GM19240 (cell line): Measurements from ENCODE around the gene WFDC5.

Source experiments
- DNase-seq: peaks from one replicate; pipeline ENCODE4 v3.0.0; 2011; ENCODE audit warnings: low spot score; ENCODE audit not compliant: insufficient read length

Gene WFDC5

DNA sequence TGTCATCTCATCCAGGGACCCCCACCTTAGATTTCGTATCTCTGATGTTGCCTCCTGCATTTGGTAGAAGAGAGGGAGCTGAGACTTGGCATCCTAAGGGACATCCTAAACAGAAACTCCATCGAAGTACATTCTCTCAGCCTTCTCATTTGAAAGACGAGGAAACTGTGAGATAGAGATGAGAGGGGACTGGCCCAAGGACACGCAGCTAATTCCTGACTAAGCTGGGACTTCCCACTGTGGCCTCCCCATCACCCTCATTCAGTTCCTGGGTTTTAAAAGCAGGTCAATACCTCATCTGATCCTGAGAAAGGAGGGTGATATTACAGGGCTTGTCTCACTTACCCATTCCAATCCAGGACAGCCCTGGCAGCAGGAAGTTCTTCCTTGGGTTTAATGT lies 855 bp upstream of the WFDC5 start:
- no peak for DNase-seq

GRCh38 chr20:45115386-45115774 lies 406 bp upstream of the WFDC5 start:
- no peak for DNase-seq

GRCh38 chr20:45113865-45114264 lies 1.1 kb downstream of the WFDC5 start:
- DNase-seq: no peak

DNA sequence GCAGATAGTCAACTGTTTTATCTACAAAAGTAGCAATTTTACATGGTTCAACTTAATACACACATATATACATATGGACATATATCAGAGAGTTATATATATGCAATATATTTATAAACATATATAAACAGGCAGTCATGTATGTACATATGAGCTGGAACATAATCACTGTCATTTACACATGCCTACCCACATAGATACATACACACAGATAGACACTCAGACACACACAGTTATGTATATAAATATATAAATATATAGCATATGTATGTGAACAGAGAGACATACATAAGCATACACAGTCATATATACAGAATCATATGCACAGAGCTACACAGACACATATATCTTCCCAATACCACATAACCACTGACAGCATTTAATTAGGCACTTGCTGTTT lies 2.2 kb downstream of the WFDC5 start:
- DNase-seq: no peak

DNA sequence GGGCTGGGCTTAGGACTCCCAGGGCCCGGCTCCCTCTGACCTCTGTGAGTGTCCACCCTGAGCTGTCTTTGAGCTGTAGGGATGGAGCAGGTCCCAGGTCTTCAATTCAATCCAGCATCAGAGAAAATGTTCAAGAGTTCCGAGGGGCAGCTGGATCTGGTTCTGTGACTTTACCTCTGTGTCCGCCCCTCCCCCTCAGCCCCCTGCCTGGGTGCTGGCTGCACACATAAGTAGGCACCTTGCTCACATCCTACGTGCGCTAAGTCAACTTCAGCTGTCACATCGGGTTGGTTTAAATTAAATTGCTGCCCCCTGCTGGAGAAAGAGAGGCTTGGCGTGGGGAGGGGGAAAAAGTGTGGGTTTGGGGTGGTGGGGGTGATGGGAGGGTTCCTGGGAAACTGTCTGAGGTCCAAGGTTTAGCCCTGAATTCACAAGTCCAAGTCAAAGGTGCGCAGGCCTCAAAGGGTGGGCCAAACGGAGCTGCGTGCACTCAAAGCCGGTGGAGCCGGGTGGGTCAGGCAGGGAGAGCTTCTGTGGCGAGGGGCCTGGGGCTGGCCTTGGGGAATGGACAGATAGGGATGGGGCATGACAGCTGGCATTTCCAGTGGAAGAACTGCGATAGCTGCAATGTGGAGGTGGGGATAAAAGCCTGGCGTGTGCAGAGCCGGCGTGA lies 3.0 kb downstream of the WFDC5 start:
- no peak for DNase-seq

DNA sequence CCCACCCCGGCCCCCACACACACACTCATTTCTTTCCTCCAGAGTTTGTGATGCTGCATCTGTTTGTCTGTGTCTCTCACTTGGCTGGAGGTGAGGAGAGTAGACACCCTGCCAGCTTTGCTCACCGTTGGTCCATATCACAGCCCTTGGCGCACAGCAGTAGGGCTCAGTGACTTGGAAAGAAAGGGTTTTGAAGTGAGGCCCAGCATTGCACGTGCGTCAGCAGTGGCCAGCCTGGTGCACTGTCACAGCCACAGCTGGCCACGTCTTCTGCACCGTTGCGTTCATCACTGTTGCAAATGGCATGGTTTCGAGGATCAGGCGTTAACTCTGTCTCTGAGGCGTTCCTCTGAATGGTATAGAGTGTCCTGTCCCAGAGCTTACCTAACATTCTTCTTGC lies 3.7 kb downstream of the WFDC5 start:
- no peak for DNase-seq

- DNase-seq: no peak
Measured at GRCh38 chr20:45110301-45110700, 4.7 kb downstream of the WFDC5 start.

DNA sequence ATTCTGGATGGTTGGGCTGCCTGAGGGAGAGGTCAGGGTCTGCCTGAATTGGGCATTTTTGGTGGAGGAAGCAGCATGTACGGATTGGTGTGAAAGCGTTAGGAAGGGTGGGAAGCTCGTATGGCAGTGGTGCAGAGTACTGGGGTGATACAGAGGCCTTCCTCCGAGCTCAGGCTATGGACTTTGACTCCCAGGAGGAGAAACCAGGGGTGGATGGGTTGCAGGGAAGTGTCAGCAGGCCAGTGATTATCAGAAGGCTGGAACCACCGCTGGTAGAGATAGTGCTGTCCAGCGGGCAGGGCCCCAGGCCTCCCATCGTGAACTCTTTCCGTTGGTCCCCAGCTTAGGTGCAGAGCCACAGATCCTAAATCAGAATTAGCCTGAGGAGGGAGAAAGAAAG lies 5.3 kb downstream of the WFDC5 start:
- DNase-seq: no peak

GRCh38 chr20:45105317-45105716 lies 9.7 kb downstream of the WFDC5 start:
- no peak for DNase-seq

- no peak for DNase-seq
Measured at GRCh38 chr20:45104786-45105185, 10.2 kb downstream of the WFDC5 start.

DNA sequence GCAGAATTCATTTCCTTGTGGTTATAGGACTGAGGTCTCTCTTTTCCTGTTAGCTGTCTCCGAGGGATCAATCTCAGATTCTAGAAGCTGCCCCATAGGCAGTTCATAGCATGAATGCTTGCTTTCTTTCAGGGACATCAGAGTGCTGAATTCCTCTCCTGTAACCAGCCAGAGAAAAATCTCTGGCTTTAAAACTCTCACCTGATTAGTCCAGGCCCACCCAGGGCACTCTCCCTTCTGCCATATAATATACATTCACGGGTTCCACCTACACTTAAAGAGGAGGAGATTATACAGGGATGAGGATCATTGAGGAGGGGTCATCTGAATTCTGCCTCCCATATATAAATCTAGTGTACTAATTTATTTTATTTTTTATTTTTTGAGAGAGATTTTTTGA lies 11.9 kb downstream of the WFDC5 start:
- DNase-seq: no peak

GRCh38 chr20:45101333-45101850 lies 13.6 kb downstream of the WFDC5 start:
- no peak for DNase-seq

DNA sequence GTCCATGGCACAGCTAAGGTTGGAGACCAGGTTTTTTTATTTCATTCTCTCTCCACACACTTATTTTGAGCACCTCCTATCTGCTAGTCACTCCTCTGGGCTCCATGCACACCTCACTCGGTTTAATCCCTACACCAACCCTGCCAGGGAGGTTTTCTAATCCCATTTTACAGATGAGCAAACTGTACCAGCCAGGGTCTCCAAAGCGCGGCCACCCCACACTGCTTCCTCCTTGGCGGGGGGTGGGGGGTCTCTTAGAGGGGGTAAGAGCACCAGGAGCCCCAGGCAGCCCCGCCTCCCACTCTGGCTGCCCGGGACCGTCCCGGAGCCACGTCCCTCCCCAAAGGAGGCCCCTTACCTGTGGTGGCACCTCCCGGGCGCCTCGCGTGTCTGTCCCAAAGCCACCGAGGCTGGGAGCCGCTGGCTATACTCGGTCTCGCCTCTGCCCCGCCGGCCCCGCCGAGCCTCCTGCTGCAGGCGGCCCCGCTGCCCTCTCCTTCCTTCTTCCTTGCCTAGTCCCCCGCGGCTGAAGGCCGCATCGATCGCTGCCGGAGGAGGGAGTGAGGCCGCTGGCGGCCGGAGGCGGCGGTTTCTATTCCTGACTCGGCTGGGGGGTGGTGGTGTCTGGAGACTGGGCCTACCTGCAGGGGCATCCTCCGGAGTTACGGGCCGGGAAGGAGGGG lies 14.3 kb downstream of the WFDC5 start, which contains the start of gene KCNS1:
TSS of gene KCNS1 (minus strand) at position 565 of the 683 bp plus-strand sequence. CDS start 1,891 bp downstream, outside the sequence.
- no peak for DNase-seq

DNA sequence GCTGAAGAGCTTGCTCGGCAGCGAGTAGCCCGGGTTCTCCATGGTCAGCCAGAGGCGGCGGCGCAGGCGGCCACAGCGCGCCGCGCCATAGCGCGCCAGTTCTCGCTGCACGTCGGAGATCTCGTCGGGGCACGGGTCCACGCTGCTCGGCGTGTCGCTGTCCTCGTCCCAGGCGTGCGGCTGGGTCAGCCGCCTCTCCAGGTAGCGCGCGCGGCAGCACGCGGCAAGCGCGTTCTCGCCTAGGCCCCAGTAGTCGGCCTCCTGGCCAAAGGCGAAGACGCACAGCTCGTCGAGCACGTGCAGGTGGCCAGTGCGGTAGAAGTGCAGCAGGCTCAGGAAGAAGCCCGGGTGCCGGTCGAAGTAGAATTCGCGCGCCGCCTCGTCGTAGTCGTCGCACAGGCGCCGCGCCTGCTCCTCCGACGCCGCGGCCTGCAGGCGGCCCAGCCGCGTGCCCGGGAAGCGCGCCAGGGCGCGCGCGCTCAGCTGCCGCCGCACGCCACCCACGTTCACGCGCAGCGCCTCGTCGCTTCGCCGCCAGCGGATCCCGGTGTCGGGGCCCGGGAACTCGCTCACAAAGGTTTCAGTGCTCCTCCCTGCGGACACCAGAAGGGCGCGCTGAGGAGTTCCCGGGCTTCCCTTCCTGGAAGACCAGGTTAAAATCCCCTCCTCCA lies 16.7 kb downstream of the WFDC5 start:
- DNase-seq: no peak

GRCh38 chr20:45097485-45098102 lies 17.4 kb downstream of the WFDC5 start:
- DNase-seq: no peak

GRCh38 chr20:45096781-45097180 lies 18.2 kb downstream of the WFDC5 start:
- DNase-seq: no peak

DNA sequence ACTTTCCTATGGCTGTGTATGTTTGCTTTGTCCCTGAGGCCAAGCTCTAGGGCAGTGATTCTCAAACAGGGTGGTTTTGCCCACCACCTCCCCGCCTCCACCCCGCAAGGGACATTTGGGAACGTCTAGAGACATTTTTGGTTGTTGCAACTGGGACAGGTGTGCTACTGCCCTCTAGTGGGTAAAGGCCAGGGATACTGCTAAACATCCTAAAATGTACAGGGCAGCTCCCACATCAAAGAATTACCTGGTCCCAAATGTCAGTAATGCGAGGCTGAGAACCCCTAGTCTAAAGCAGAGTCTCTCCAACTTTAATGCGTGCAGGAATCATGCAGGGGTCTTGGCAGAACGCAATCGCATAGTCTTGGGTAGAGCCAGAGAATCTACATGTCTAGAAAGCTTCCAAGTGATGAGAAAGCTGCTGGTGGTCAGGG lies 19.2 kb downstream of the WFDC5 start:
- DNase-seq: peak; percentile 58

GRCh38 chr20:45094864-45095574 lies 20.0 kb downstream of the WFDC5 start:
- DNase-seq: no peak

DNA sequence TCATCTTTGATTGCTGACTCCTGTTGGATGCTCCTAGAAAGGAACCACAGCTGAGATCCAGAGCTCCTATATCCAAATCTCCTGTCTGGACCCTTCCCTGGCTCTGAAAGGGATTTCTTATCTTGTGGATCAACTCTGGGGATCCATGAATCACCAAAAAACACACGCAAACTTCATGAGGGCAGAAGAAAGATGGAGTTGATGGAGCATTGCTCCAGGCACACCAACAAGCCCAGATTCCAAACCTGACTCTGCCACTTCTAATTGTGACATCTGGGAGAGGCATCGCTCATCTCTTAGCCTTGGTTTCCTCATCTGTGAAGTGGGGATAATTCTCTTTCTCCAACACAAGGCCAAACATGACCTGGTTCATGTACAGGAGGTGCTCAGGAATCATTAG lies 20.8 kb downstream of the WFDC5 start:
- no peak for DNase-seq

DNA sequence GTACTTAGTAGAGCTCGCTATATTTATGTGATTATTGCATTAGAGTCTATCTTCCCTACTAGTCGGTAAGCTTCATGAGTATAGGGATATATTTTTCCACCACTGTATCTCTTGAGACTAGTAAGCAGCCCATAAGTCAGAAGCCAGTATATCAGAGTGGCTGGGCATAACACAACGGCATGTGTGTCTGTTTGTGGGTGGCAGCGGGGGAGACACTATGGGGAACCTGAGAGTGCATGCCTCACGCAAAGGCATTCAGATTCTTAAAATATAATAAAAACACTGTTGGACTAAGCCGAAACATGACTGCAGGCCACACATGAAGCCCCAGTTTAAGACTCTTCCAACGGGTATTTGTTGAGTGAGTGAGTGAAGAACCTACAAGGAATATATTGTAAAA lies 22.1 kb downstream of the WFDC5 start:
- DNase-seq: no peak

- DNase-seq: no peak
Measured at GRCh38 chr20:45091366-45091765, 23.6 kb downstream of the WFDC5 start.
